GM12878 (cell line): ENCODE data around the gene UXS1.

ENCODE experiments used
- CREM ChIP-seq: IDR thresholded peaks from 2 replicates; pipeline ENCODE4 v1.6.1; 2014; ENCODE audit warnings: antibody characterized with exemption, low read depth
- E2F4 ChIP-seq: IDR thresholded peaks from 2 replicates; pipeline ENCODE4 v1.6.1; 2012; ENCODE audit warnings: low read depth, low read length, improper control_type of control experiment
- EP300 ChIP-seq, 2 experiments: fragments of 150-350 bp in 1 of 2; IDR thresholded peaks; 2 replicates each; pipeline ENCODE4 v1.6.1; 2011 to 2012; ENCODE audit warnings: low read depth in 2 of 2, low read length in 2 of 2, borderline replicate concordance in 1 of 2, improper control_type of control experiment in 1 of 2, inconsistent platforms in 1 of 2; ENCODE audit not compliant: control insufficient read depth in 1 of 2
- POLR2AphosphoS5 ChIP-seq: IDR thresholded peaks from 2 replicates; pipeline ENCODE4 v1.6.1; 2011; ENCODE audit warnings: mild to moderate bottlenecking, low read length, inconsistent platforms
- RFX5 ChIP-seq: IDR thresholded peaks from 2 replicates; pipeline ENCODE4 v1.6.1; 2011; ENCODE audit warnings: low read depth, low read length, improper control_type of control experiment
- SP1 ChIP-seq: IDR thresholded peaks from one replicate; pipeline ENCODE4 v1.6.1; 2011; ENCODE audit warnings: low read depth, low read length

DNA sequence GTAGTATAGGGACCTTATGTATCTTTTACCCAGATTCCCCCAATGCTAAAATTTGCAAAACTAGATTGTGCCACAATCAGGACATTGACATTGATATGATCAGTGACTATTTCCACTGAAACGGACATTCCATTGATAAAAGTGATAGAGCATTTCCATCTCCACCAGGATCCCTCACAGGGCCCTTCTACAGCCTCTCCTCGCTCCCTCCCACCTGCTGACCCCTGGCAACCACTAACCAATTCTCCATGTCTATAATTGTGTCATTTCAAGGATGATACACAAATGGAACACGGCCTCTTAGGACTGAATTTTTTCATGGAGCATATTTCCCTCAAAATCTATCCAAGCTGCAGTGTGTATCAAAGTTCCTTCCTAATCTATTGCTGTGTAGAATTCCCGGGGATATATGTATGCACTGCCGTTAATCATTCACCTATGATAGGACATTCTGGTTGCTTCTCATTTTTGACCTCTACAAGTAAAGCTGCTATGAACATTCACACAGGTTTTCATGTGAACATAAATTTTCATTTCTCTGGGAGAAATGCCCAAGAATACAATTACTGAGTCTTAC lies 67.3 kb downstream of the UXS1 start:
- no peak for TF ChIP-seq CREM
- TF ChIP-seq E2F4: no peak
- no peak for TF ChIP-seq POLR2AphosphoS5
- TF ChIP-seq SP1: no peak
- no peak for TF ChIP-seq EP300 (IDR thresholded peaks at IDR 0.05; ENCODE audit: borderline replicate concordance in 1 of 2, control insufficient read depth in 1 of 2, low read depth in 2 of 2, low read length in 2 of 2)
- TF ChIP-seq RFX5: no peak
